ENCODE results near the gene PDPK1.
A peak's percentile ranks its signal among the peaks of the same experiment; 100 is the strongest.

Gene PDPK1

GRCh38 chr16:2537451-2538379, at the start of gene PDPK1:
Gene PDPK1, plus strand, starts transcription at chr16:2538021. Its CDS starts 92 bp downstream, at chr16:2538113.
- peak; percentile 89 for DNase-seq (ENCODE audit: low spot score)

- DNase-seq (ENCODE audit: low spot score) = no peak
Observed at GRCh38 chr16:2489581-2489980, 48.2 kb upstream of the PDPK1 start.

GRCh38 chr16:2490190-2491105, 47.4 kb upstream of the PDPK1 start:
- no peak for DNase-seq (ENCODE audit: low spot score)

GRCh38 chr16:2492292-2492691, 45.5 kb upstream of the PDPK1 start:
- no peak for DNase-seq (ENCODE audit: low spot score)

- DNase-seq (ENCODE audit: low spot score) = no peak
Observed at GRCh38 chr16:2493605-2494004, 44.2 kb upstream of the PDPK1 start.

- no peak for DNase-seq (ENCODE audit: low spot score)
Observed at GRCh38 chr16:2494616-2495015, 43.2 kb upstream of the PDPK1 start.

GRCh38 chr16:2495041-2495440, 42.8 kb upstream of the PDPK1 start:
- DNase-seq (ENCODE audit: low spot score) = no peak

- no peak for DNase-seq (ENCODE audit: low spot score)
Observed at GRCh38 chr16:2496223-2497115, 41.4 kb upstream of the PDPK1 start.

GRCh38 chr16:2497116-2497630, 40.6 kb upstream of the PDPK1 start:
- no peak for DNase-seq (ENCODE audit: low spot score)

GRCh38 chr16:2497695-2498484, 39.9 kb upstream of the PDPK1 start:
- DNase-seq (ENCODE audit: low spot score) = no peak

- DNase-seq (ENCODE audit: low spot score) = no peak
Observed at GRCh38 chr16:2498531-2499253, 39.1 kb upstream of the PDPK1 start.

GRCh38 chr16:2499454-2499853, 38.4 kb upstream of the PDPK1 start:
- no peak for DNase-seq (ENCODE audit: low spot score)

GRCh38 chr16:2499890-2500429, 37.9 kb upstream of the PDPK1 start:
- DNase-seq (ENCODE audit: low spot score) = no peak

- DNase-seq (ENCODE audit: low spot score) = no peak
Observed at GRCh38 chr16:2500430-2500917, 37.3 kb upstream of the PDPK1 start.

GRCh38 chr16:2500918-2501750, 36.7 kb upstream of the PDPK1 start:
- peak; percentile 65 for DNase-seq (ENCODE audit: low spot score)

- DNase-seq (ENCODE audit: low spot score) = no peak
Observed at GRCh38 chr16:2501946-2502895, 35.6 kb upstream of the PDPK1 start.

- DNase-seq (ENCODE audit: low spot score) = no peak
Observed at GRCh38 chr16:2505695-2506094, 32.1 kb upstream of the PDPK1 start.
